DMS153 treated with DMSO at 0.1 percent for 48 hours (cell line): ENCODE results near the gene MNT.

ENCODE experiments used
- DNase-seq: peaks from one replicate; lab custom pipeline; 2025; ENCODE audit not compliant: unreplicated experiment; lab: John Stamatoyannopoulos, UW

Gene MNT

DNA sequence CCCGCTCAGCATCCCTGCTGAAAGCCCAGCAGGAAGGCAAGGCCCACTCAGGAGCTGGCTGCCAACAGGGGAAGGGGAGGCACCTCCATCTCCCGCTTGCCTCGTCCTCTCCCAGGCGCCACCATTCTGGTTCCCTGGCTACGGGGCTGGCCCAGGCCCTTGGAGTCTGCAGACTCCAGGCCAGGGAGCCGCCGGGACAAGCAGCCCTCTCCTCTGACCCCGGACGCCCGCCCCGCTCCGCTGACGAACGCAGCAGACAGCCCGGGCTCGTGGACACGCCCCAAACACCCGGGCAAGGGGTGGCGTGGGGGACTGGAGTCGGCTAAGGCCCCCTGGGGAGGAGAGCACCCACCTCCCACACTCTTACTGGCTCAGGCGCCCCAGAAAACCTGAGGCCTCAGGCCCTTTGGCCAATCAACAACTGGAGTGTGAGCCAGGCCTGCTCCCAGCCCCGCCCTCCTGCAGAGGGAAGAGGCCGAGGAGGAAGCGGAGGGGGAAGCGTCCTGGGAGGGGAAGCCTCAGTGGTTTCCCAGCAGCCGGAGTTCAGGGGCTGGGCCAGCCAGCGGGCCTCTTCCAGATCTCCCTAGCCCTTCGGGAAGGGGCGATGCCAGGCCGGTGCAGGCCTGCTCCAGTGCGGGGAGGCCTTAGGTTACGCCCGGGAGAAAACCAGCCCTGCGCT is 4.2 kb downstream of the MNT start:
- DNase-seq: peak; percentile 43

DNA sequence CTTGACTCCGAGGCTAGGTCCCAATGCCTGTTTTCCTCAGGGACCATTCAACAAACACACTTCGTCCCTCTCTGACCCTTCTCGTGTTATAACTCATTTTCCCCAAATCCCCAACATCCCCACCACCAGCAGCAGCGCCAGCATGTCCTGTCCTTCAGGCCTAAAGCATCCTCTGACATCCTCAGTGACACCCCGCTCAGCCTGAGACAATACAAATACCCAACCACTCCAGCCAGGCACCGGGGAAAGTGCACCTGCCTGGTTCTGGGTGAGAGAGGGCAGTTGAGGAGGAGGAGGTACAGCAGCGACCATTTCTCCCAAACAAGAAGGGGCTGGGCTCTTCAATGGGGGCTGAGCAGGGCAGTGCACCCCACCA is 4.7 kb downstream of the MNT start:
- DNase-seq: no peak

DNA sequence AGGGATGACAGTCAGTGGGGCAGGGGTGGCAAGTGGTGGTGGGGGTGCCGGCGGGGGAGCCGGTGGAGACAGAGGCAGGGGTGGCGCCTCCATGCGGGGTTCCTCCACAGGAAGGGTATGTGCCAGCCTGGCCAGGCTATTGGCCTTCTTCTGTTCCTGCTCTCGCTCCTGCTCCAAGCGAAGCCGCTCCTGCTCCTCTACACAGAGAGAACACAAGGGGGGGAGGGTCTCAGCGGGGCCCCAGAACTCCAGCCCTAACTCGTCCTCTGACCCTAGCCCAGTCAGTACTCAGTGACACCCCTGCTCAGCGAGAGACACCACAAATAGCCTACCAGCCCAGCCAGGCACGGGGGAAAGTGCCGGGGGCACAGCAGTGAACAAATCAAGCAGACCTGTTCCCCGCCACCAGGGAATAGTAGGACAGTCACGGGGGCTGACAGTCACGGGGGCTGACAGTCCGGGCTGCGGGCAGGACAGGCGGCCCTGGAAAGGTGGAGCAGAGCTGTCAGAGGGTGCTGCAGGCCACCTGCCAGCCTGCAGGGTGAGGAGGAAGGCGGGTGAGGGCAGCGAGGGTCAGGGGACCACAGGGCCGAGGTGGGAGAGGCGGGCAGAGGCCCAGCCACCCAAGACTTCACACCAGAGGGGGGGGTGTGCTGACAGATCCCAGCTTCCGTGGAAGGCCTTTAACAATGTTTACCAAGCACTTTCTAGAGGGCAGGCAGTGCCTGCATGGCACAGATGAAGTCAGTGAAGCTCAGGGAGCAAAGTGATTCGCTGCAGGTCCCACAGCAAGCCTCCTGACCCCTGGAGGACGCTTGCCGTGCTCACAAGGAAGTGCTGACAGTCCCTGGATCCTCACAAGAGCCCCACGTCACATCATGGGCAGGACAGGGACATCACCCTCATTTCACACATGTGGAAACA is 5.3 kb downstream of the MNT start:
- DNase-seq: no peak

DNA sequence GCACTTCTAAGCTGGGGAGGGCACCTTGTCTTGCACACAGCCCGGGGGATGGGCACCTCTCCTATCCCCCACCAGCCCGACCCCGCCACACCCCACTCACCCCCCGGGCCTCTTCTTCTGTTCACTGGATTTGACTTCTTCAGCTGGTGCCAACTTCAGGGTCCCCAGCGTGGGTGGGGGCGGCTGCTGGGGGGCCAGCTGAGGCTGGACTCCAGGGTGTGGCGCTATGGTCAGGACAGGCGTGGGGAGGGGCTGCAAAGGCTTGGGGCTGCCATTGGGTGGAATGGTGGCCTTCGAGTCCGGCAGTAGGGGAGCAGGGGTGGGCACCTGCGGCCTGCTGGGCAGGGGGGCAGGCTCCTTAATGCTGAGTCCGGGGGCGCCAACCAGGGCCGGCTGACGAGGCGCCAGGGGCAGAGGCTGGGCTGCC is 6.1 kb downstream of the MNT start:
- no peak for DNase-seq

DNA sequence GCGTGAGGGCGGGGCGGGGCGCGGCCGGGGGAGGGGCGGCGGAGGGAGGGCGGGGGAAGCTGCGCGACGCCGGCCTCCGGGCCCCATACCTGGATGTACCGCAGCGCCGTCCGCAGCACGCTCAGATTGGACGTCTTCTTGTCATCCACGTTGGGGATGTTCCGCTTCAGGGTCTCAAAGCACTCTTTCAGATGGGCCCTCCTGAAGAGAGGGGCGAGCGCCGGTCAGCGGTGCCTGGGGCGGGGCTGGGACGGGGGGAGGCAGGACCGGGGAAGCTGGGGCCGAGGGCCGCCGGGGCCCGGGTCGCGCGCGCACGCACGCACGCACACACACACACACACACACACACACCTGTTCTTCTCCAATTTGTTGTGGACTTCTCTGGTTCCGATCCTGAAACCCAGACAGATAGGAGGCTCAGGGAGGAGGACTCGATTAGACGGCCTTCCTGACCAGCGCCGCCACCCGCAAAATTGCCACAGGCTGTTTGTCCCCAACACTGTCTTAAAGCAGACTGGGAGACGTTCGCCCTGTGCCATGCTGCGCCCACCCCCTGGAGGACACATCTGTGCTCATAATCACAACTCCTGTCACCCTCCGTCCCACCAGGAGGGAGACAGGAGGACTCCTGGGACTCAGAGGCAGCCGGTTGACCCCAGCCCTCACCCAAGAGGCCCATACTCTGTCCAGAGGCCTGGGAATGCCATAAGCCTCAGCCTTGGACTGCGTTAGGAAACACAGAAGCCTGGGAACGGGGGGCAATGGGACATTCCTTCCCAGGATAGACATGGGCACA is 6.7 kb downstream of the MNT start:
- DNase-seq: no peak

DNA sequence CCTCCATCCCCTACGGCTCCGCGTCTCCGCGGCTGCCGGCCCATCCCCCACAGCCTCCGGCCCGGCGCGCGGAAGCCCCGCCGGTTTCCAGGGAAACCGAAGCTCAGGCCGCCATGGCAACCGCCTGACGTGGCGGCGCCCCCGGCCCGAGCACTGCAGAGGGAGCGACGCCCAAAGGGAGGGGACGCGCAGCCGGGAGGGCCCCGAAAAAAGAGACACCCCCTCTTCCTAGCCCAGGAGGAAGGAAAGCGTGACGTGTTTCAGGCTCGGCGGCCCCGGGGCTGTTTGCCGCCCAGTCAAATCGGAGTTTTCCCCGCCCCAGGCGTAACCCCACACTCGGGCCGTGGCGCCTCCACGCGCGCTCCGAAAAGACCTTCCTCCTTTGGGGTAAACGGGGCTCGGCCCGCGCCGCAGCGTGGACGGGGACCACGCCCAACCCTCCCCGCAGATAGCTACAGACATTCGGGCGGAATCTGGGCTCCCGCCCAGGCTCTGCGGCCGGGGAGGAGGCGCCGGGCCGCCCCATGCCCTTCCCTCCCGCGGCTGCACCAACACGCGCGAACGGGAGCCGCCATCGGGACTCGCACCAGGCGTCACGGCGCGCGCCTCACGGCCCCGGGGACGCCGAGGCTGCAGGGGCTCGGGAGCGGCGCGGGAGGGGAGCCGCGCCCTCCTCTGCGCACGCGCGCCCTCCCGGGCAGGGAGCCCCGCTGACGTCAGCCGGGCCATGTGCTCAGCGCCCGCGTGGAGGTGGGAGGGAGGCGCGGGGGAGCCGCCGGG is 7.5 kb downstream of the MNT start:
- peak; percentile 14 for DNase-seq

DNA sequence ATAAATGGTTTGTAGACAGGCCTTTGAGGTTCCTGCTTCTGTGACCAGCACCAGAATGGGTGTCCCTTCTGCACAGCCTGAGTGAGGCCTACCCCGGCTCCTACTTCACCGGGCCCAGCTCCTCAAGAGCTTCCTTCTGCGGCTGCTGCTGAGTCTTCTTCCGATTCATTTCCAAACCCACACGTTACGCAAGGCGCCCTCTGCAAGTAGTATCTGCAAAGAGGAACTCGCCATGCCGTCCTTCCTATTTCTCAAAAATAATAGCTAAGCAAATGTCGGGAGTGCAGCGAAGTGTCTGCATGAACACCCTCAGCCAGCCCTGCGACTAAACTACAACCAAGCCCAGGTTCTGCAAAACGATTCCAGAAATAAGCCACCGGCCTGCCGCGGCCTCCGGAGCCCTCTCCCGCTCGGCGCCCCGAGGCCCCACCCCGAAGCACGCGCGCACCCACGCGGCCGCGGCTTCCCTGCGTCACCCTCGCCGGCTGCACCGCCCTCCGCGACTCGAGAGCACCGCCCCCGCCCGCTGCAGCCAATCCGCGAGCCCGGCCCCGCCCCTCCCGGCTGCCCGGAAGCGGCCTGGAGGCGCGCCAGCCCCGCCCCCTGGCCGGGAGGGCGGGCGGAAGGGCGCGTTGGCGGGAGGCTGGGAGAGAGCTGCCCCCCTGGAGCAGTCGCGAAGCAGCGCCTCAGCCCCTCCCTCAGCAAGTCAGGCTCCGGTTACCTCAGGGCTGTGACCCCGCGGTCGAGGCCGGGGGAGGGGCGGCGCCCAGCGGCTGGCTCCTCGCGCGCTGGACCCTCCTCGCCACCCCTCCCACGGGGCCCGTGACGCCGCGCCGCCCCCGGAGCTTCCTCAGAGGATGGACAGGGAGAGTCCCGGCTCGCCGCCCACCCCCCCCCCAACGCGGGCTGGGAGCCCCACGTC is 8.3 kb downstream of the MNT start:
- peak; percentile 70 for DNase-seq

DNA sequence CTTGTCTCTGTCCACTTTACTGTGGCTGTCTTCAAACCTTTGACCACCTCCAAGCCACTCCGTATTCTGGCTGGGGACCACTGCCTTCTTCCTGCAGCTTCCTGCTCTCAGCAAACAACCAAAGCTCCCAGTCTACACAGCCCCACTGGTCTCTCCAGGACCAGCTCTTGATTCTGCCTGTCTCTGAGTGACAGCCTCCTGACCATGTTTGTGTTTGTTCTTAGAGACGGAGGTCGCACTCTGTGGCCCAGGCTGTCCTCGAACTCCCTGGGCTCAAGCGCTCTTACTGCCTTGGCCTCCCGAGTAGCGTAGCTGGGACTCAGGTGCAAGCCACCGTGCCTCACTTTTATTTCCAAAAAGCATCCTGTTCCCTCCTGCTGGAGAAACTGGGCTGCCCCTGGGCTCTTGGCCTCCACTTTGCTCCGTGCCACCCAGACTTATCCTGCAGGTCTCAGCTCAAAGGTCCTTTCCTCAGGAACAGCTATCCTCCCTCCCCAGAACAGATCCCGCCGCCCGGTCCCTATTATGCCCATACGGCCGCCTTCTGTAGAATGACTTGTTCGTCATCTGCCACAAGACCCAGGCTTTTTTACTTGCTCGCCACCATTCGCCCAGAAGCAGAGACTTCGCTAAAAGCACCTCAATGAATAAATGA is 9.1 kb downstream of the MNT start:
- DNase-seq: no peak

DNA sequence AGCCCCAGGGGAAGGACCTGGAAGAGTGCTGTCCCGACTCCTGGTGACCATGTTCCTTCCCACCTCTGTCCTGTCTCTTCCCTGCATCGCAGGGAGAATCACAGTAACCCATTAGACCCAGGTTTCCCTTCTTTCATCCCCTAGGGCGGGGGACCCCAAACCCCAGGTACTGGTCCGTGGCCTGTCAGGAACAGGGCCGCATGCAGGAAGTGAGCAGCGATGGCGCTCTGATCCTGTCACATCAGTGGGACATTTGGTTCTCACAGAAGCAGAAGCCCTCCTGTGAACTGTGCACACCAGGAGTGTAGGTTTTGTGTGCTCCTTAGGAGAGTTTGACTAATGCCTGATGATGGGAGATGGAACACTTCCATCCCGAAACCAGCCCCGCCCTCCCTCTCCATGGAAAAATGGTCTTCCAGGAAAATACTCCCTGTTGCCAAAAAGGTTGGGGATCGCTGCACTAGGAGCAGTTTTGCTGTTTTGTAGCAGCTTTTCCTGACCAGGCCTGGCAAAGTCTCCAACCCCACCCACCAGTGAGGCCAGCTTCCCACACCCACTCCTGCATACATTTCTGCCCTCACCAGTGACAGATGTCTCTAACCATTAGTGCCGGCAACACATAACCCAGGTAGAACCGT is 10.5 kb downstream of the MNT start:
- no peak for DNase-seq

DNA sequence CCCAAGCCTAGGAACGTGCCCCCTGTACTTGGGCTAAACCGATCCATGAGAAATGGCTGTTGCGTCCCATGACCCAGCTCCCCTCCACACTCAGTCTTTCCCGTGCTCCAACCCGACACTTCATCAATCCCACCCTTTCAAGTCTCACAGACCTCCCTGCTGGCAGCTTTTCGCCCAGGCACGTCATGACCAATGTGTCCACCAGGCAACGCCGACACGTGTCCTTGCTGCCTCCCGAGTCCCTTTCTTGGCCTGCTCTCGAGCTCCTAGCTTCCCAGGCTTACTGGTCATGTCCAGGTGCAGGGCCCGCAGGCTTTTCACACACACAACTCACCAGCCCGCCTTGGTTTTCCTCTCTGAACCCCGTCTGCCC is 12.2 kb downstream of the MNT start:
- no peak for DNase-seq

DNA sequence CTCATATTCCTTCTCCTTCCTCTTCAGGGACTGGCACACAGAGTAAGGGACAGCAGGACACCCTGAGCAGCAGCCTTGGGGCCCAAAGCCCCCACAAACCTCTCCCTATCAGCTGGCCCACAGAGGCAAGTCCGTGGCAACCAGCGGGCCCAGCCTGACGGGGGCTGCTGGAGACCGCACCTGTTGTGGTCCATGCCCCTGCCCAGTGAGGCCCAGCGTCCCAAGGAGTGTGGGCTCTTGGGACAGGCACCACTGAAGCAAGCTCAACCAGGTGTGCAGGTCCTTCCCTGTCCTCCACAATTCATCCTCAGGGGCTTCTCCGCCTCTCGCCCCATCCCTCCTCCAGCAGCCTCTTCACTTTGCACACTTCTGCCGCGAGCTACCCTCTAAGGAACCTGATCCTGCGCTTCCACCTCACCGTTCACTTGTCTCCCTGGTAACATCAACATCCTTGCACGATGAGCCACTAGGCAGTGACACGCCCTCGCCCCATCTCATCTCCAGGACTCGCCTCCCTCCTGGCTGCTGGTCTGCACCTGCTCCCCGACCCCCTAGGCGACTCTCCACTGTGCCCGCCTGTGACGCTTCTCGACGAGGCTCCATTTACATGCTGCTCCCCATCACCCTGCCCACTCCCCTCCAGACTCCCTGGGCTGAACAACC is 12.7 kb downstream of the MNT start:
- no peak for DNase-seq

DNA sequence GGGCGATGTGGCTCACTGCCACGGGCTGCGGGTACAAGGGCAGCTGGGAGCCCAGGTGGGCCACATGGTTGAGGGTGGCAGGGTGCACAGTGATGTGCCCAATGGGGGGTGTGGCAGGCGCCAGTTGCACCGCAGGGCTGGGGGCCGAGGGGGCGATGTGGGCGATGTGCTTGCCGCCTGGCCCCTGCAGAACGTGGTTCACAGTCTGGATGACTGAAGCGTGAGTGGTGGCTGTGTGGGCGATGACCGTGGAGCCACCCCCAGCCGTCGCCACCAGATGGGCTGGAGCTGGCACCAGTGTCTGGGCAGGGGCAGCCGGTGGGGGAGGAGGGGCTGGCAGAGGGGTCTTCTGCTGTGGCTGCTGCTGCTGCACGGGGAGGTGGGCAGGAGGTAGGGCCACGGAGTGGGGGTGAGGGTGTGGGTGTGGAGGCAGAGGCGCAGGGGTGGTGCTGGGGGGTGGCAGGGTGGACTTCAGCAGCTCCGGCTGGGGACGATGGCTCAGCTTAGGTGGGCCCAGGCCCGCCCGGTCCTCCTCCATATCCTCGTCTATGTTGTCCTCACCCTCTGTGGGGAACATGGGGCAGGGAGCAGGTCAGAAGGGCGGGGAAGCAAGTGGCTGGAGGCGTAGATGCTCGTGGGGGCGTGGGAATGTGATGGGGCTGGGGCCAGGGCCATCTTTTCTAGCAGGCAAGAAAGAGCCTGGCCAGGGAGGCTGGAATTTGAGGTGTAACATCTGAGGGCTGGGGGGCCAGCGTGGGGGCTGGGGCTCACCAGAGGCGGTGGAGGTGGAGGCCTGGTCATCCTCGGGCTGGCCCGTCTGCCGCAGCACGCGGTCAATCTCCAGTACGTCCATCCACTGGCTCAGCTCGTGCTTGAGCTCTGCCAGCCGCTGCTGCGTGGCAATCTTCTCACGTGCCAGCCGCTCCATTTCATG is 13.5 kb downstream of the MNT start:
- DNase-seq: no peak

DNA sequence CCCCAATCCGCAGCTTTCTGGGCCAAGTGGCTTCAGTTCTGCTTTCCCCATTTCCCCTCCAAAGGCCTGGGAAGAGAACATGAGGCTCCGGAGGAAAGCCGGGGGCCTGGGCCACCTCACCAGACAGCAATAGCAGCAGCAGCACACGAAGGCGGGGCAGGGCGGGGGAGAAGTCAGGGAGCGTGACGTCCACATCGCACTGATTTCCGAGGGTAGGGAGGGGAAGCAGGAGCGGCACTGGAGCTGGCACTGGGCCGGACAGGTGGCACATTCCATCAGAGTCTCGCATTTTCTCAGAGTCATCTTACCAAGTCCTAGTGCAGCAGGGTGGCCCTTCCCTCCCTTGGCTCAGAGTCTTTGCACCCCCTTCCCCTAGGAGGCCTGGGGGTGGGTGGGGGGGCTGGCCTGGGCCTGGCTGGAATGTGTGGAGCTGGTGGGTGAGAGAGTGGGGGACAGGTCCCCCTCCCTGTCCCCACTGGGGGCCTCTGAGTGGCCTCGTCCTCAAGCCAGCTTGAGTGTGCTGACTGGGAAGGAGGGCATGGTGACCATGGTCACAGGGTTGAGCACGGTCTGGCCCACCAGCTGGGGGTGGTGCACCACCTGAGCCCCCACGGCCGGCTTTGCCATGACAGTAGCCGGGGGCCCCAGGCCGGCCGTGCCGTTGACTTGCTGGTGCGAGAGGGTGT is 14.3 kb downstream of the MNT start:
- no peak for DNase-seq

DNA sequence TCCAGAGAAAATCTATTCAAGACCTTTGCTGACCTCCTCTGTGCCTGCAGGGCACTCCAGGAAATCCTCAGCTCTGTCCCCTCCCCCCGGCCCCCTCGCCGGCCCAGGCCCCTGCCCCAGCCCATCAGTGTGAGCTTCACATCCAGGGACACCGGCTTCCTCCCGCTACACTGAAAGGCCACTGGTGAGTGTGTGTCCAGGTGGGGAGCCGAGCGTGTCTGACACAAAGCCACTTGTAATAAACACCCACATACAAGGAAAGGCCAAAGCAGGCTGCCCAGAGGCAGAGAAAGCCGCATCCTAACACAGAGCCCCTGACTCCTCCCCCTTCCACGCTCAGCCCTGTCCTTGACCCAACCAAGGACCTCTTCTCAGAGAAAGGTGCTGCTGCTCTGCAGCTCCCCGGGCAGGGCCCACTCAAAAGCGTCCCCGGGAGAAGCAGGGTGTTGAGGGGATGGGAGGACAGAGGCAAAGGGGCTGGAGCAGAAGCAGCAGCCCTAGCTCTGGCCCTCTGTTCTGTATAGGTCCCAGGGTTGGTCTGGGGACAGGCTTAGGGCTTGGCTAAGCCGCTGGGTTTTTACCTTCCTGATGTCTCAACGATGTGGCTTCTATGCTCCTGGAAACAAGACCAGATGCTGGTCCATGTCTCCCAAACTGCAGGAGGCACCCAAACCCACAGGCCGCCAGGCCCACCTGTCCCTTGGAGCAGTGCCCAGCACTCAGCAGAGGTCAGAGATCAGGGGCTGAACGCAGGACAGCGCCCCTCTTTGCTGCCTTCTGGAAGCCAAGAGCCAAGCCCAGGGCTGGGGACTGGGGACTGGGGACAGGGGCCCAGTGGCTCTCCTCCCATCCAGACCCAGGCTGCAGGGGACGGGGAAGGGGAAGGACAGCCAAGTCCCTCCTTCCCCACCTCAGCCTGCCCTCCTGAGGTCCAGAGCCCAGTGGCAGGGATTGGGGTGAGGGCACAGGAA is 15.3 kb downstream of the MNT start:
- no peak for DNase-seq

DNA sequence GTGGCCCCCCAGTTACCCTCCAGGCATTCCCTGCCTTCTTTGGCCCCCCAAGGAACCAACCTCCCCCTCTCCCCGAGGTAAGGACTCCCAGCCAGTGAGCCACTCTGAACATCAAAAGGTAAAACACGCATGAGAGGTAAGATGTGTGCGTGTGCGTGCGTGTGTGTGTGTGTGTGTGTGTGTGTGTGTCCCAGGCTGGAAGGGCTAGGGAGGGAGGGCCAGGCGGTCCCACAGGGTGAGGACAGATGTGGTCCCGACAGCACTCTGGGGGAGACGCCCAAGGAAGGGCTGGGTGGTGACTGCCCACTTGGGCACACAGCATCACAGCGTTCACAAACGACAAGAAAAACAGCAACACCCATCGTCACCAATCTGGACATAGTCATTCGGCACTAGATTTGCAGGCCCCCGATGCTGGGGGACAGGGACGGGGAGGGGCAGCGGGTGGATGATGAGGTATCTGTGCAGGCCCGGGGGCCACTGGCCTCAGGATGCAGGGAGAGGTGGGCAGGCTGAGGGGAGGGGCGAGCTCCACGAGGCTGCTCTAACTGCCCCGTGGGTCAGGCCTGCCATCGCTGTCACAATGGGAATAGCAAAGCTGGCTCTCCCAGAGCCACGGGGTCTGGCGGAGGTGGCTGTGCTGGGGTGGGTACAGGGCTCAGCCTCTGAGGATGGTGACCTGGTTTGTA is 16.3 kb downstream of the MNT start:
- DNase-seq: no peak
